NCI-H2029 treated with DMSO at 0.1 percent for 48 hours (cell line): ENCODE results near the gene NTHL1.

ENCODE experiments used
- DNase-seq: peaks from one replicate; lab custom pipeline; 2025; lab: John Stamatoyannopoulos, UW

The NTHL1 gene

DNA sequence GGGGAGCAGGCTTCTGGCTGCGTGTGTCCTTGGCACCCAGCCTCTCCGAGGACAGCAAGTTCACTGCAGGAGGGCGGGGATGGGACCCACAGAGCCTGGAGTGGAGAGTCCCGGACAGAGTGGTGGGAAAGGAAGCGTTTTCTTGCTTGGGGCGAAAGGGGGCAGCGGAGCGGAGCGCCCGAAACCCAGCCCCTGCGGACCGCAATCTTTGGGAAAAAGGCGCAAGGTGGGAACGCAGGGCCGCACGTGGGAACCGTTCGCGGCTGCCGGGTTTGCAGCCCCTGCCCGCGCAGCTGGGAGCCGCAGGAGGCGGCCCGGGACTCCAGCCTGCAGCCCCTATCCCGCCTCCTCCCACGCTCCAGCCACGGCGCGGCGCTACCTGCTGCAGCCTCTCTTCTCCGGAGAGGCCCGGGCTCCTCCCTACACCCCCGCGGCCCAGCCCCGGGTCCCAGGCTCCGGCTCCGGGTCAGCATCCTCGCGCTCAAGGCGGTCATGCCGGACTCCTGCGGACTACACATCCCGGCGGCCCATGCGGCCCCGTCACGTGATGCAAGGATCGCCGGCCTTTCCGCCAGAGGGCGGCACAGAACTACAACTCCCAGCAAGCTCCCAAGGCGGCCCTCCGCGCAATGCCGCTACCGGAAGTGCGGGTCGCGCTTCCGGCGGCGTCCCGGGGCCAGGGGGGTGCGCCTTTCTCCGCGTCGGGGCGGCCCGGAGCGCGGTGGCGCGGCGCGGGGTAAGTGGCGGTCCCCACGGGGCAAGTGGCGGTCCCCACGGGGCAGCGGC lies at the start of gene NTHL1, which contains the start of gene TSC2:
TSS of gene NTHL1 (minus strand) at position 505 of the 786 bp plus-strand sequence. CDS start at position 494, 11 bp downstream.
TSS of gene TSC2 (plus strand) at position 656 of the 786 bp plus-strand sequence. CDS start 631 bp downstream, outside the sequence.
- peak; percentile 71 for DNase-seq

GRCh38 chr16:2096853-2097595 lies 49.4 kb upstream of the NTHL1 start:
- DNase-seq: no peak

GRCh38 chr16:2095918-2096582 lies 48.4 kb upstream of the NTHL1 start:
- DNase-seq: no peak

DNA sequence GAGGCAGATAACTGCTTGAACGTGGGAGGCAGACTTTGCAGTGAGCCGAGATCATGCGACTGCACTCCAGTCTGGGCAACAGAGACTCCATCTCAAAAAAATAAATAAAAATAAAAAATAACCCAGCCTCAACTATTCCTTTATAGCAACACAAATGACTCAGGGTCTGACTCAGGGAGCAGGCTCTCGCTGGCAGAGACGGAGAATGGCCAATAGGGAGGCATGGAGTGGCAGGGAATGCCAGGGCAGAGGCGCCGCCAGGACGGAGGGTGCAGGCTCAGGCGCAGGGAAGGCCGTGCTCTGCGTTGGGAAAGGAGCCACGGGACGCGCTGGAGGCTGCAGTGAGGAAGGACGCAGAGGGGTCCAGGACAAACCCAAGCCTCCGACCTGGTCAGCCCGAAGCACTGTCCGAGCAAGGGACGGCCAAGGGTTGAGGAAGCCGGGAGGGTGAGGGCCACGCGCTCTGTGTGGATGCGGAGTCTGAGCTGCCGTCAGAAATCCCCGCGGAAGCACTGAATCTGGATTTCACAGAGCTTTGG lies 47.8 kb upstream of the NTHL1 start:
- no peak for DNase-seq

DNA sequence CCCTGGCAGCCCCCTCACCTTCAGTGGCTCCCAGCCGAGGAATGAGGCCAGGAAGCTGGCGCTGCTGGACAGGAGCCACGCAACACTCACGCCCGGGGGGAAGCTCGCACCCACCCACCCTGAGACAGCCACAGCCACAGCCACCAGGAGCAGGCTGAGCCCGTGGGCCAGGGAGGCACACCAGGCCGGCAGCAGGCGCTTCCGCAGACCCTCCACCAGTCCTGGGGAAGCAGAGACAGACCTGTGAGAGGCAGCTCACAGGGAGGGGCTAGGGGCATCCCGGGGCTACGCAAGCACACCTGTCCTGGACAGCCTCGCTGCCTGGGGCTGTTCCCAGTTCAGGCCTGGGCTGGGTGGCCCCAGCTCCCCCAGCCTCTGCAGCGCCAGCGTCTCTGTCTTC lies 46.2 kb upstream of the NTHL1 start:
- DNase-seq: no peak

DNA sequence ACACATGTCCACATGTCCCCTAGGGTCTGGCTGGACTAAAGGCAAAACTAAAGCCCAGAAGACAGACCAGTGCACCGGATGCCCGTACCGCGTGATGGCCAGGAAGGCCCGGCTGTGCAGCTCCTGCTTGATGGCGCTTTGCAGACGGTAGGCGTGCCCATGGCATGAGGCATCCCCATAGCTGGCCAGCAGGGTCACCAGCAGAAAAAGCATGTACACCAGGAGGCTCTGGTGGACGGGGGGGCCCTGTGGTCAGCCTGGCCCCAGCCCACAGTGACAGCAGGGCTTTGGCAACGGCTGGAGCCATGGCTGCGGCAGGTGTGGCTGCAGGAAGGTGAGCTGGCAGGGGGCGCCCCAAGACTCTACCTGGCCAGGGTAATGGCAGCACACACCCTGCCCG lies 45.2 kb upstream of the NTHL1 start:
- no peak for DNase-seq

DNA sequence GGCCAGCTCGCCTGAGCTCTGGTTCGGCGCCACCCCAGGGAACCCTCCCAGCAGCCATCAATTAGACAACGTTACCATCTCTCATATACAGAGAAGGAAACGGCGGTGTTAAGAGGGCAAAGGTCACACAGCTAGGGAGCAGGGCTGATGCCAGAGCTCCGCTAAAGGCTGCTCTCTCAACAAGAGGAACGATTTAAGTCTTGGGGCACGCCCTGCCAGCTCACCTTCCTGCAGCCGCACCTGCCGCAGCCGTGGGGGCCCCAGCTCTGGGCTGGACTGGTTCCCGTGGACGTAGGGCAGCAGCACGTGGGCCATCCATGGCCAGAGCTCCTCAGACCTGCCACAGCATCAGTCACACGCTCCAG lies 44.6 kb upstream of the NTHL1 start:
- no peak for DNase-seq

DNA sequence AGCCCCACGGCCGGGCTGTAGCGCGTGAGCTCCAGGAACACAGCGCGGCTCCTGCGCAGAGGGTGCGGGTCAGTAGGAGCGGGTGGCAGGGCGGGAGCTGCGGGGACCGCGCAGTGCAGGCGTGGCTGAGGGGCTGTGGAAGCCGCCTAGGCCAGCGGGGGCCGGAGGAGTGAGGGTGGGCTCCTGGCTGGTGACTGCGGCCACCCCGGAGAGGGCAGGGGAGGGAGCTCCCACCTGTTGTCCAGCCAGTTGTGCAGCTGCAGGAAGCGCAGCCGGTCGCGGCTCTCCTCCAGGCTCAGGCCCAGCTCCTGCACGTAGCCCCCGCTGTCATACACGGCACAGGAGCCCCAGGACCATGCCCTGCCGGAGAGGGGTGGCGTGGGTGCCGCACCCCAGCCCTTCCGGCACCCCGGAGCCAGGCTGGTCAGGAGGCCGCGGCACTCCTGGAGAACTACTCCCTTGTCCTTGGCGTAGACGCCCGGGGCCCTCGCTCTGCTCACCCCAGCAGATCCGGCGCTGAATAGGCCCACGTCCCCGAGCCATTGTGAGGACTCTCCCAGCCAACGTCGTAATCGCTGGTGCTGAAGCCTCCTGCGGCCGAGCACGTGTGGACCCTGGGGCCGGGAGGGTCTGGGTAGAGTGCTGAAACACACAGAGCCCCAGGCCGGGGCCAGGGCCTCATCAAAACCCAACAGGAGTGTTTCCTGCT lies 44.1 kb upstream of the NTHL1 start:
- no peak for DNase-seq

DNA sequence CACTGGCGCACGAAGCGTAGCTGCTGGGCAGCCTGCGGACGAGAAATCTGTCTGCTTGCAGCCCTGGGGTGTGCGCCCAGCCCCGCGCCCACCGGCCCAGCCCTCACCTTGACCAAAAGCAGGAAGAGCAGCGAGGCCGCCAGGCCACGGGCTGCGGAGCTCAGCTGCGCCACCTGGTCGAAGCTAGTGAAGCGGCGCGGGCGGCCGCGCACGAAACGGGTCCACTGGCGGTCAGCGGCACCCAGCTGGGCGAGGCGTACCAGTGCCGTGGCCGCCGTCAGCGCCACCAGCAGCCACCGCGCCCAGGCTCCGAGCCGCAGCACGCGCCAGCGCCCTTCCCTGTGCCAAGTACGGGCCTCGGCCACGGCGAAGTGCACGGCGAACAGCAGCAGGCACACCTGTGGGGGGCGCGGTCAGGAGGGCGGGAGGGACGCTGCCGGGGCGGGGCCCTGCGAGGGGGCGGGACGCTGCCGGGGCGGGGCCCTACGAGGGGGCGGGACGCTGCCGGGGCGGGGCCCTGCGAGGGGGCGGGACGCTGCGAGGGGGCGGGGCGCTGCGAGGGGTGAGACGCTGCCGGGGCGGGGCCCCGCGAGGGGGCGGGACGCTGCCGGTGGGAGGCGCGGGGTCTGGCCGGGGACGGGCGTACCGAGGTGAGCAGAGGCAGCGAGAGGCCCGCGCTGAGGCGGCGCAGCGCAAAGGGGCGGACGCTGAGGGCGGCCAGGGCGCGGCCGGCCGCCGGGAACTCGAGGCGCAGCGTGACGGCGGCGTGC lies 43.3 kb upstream of the NTHL1 start:
- DNase-seq: peak; percentile 52

DNA sequence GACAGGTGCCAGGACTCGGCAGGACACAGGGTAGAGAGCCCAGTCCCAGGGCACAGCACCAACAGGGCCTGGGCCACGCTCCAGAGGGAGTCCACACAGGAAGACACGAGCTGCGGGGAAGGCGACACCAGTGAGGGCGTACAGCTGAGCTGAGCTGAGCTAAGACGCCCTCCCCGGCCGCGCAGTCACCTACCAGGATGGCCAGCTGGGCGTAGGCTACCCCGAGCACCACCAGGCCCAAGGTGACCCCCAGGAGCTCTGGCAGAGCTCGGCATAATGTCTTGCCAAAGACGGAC lies 42.8 kb upstream of the NTHL1 start:
- no peak for DNase-seq

- DNase-seq: no peak
Observed at GRCh38 chr16:2089706-2090480, 42.3 kb upstream of the NTHL1 start.

DNA sequence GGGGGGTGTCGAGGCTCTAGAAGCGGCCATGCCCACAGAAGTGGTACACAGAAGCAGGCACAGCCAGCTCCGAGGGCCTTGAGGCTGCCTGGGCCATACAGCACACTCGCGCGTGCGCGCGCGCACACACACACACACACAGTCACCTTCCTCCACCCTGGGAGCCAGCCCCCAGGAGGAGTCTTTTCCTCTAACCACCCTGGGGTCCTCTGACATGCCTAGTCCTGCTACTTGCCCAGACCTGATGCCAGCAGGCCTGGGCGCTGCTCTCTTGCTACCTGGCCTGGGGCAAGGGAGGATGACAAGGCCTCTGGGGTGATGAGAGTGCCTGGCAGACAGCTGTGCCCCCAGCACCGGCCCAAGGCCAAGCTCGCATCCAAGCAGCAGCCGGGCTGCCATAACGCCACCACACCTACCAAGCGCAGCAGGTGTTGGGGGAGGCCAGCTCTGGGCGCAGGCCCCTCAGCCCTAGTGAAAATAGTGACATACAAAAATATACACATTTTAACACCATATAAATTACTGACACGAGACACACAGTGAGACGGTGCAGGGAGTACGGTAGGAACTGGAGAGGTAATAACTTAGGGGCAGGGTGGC lies 41.2 kb upstream of the NTHL1 start:
- DNase-seq: no peak

- no peak for DNase-seq
Observed at GRCh38 chr16:2087748-2088631, 40.4 kb upstream of the NTHL1 start.

DNA sequence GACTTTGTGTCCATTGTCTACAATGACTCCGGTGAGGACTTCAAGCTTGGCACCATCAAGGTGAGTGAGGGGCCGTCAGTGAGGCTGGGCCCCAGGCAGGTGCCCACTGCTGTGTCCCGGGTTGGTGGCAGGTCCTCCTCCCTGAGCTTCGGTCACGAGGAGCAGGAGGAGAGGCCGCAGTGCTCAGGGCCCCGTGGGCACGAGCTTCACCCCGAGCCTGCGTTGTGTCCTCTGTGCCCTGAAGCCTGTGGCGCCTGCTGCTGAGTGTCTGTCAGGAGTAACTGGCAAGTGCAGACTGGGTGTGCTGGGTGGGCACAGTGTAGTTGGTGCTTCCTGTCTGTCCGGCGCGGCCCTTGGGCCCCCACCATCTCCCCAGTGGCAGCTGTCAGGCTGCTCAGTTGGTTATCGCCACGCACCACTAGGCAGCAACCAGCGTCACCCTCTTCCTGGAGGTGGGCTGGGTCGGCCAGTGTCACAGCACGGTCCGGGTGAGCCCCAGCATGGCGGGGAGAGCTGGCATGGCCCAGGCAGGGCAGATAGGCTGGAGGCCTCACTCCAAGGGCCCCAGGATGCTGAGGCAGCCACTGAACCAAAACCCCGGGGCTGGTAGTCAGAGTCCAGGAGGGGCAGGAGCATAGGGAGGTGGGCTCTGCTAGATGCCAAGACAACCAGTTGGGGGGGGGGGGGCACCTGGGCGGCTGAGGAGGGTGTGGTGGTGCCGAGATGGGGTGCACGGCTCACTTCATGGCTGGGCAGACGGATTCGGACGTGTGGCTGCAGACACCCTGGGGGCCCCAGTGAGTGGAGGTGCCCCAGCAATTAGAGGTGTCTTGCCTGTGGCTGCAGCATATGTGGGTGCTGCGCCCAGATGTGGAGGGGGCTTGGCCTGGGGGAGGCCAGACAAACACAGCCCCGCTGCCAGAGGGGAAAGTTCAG lies 39.4 kb upstream of the NTHL1 start:
- DNase-seq: no peak

DNA sequence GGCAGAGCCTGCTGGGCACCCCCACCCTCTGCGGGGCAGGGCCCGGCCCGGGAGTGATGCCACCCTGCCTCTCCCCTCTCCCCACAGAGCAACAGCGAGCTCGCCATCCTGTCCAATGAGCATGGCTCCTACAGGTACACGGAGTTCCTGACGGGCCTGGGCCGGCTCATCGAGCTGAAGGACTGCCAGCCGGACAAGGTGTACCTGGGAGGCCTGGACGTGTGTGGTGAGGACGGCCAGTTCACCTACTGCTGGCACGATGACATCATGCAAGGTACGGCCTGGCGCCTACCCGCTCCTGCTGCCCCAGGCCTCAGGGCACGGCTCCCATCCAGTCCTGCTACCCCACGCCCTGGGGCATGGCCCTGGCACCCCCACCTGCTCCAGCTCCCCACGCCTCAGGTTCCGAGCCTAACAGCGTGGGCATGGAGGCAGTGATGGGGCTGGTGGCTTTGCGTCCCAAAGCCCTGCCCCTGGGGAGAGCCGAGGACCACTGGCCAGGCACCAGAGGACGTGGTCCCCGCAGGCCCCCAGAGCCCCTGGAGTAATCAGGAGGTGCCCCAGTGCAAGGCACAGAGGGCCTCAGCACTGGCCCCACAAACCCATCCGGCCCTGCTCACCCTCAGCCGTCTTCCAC lies 38.6 kb upstream of the NTHL1 start:
- no peak for DNase-seq

DNA sequence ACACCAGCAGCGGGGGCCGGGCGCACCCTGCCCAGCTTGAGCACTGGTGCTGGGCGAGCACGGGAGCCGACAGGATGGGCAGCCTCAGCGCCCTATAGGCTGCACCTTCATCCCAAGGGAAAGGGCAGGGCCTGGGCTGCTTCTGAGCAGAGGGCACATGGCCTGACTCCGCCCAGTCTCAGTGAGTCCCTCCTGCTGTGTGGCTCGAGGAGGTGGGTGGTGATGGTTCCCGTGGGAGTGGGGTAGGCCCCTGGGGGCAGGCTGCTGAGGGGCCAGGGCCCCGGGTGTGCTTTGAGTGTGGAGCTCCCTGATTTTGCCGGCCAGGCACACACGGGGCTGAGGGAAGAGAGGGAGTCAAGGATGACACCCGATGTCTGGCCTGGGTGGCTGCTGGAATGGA lies 38.0 kb upstream of the NTHL1 start:
- DNase-seq: no peak

- no peak for DNase-seq
Observed at GRCh38 chr16:2084895-2085625, 37.4 kb upstream of the NTHL1 start.
